IMR-90 (cell line): Measurements from ENCODE around the gene ACBD3. TPM values are rescaled to one million over a fixed set of nuclear protein-coding genes. Genes with fewer than 3 reads are reported as not detected.

Experiments
- ATAC-seq: fragments of 200-7000 bp; cut with Tn5 transposase; 2 replicates; pipeline ENCODE4 v1.9.1; 2020; ENCODE audit warnings: low read depth, mild to moderate bottlenecking, moderate library complexity
- BruUV-seq: library from RNA; stranded (reverse); fragments of 400-500 nt; replicated peaks from 2 replicates; lab custom pipeline; 2021; lab: Mats Ljungman, UMichigan
- CTCF ChIA-PET: fragments of 300-600 bp; formaldehyde crosslinking; extraction: SDS; loops from one replicate; lab custom pipeline; 2021; ENCODE audit warnings: antibody characterized with exemption; lab: Yijun Ruan, JAX
- POLR2A ChIA-PET: fragments of 300-600 bp; sonication (Branson Sonifier 250); formaldehyde crosslinking; loops from one replicate; lab custom pipeline; 2022; ENCODE audit warnings: antibody characterized with exemption; ENCODE audit not compliant: unreplicated experiment; lab: Charles Lee
- DNase-seq: peaks from one replicate; pipeline ENCODE4 v3.0.0; 2013
- H2AFZ ChIP-seq: replicated peaks from 2 replicates; pipeline ENCODE3; 2013; ENCODE audit warnings: low read length, mild to moderate bottlenecking; ENCODE audit not compliant: poor library complexity
- H2AK5ac ChIP-seq: 2 replicates; pipeline ENCODE4 v1.6.1; 2013; ENCODE audit warnings: low read depth, low read length, inconsistent platforms
- H2AK9ac ChIP-seq: replicated peaks from 2 replicates; pipeline ENCODE3; 2013; ENCODE audit warnings: mild to moderate bottlenecking, low read depth, low read length, moderate library complexity; ENCODE audit not compliant: poor library complexity
- H2BK120ac ChIP-seq: 2 replicates; pipeline ENCODE4 v1.6.1; 2013; ENCODE audit warnings: low read depth, low read length, inconsistent platforms
- H2BK15ac ChIP-seq: 3 replicates; pipeline ENCODE4 v1.6.1; 2013; ENCODE audit warnings: low read depth, low read length, inconsistent platforms
- H2BK20ac ChIP-seq: 2 replicates; pipeline ENCODE4 v1.6.1; 2013; ENCODE audit warnings: low read depth, mild to moderate bottlenecking, inconsistent platforms, low read length, moderate library complexity
- H2BK5ac ChIP-seq: 2 replicates; pipeline ENCODE4 v1.6.1; 2013; ENCODE audit warnings: mild to moderate bottlenecking, low read depth, low read length, inconsistent platforms; ENCODE audit not compliant: poor library complexity, severe bottlenecking
- H3K14ac ChIP-seq: replicated peaks from 2 replicates; pipeline ENCODE4 v1.6.1; 2013; ENCODE audit warnings: low read depth, low read length, inconsistent platforms
- H3K18ac ChIP-seq: 2 replicates; pipeline ENCODE4 v1.6.1; 2013; ENCODE audit warnings: low read depth, low read length, control low read depth
- H3K23ac ChIP-seq: 2 replicates; pipeline ENCODE4 v1.6.1; 2013; ENCODE audit warnings: low read depth, low read length, inconsistent platforms
- H3K27ac ChIP-seq: 2 replicates; pipeline ENCODE4 v1.5.1; 2013; ENCODE audit warnings: mild to moderate bottlenecking, control low read depth, low read length; ENCODE audit not compliant: insufficient read depth
- H3K27me3 ChIP-seq: 2 replicates; pipeline ENCODE4 v1.6.1; 2013; ENCODE audit warnings: low read length; ENCODE audit not compliant: control insufficient read depth, insufficient read depth
- H3K36me3 ChIP-seq: 2 replicates; pipeline ENCODE4 v1.6.1; 2013; ENCODE audit warnings: low read length, mixed read lengths; ENCODE audit not compliant: control insufficient read depth, insufficient read depth
- H3K4ac ChIP-seq: 2 replicates; pipeline ENCODE4 v1.6.1; 2013; ENCODE audit warnings: low read depth, low read length, inconsistent platforms
- H3K4me1 ChIP-seq: 2 replicates; pipeline ENCODE4 v1.6.1; 2013; ENCODE audit warnings: low read length, mixed read lengths; ENCODE audit not compliant: control insufficient read depth, insufficient read depth
- H3K4me2 ChIP-seq: 2 replicates; pipeline ENCODE4 v1.6.1; 2013; ENCODE audit warnings: low read depth, mild to moderate bottlenecking, control low read depth, low read length, moderate library complexity
- H3K4me3 ChIP-seq: 2 replicates; pipeline ENCODE4 v1.5.1; 2013; ENCODE audit warnings: low read depth, mild to moderate bottlenecking, control low read depth, low read length, moderate library complexity; ENCODE audit not compliant: insufficient read depth
- H3K56ac ChIP-seq: 2 replicates; pipeline ENCODE4 v1.6.1; 2013; ENCODE audit warnings: low read length, inconsistent platforms; ENCODE audit not compliant: insufficient read depth; ENCODE audit errors: extremely low read depth
- H3K79me1 ChIP-seq, 2 experiments: 2 replicates each; pipeline ENCODE4 v1.6.1; 2013; ENCODE audit warnings: low read length in 2 of 2, inconsistent platforms in 1 of 2, low read depth in 1 of 2
- H3K9ac ChIP-seq: 2 replicates; pipeline ENCODE4 v1.6.1; 2013; ENCODE audit warnings: low read depth, low read length, control low read depth
- H3K9me1 ChIP-seq: 2 replicates; pipeline ENCODE4 v1.6.1; 2013; ENCODE audit warnings: low read length, inconsistent platforms; ENCODE audit not compliant: insufficient read depth
- H3K9me3 ChIP-seq: 2 replicates; pipeline ENCODE4 v1.6.1; 2013; ENCODE audit warnings: low read length; ENCODE audit not compliant: control insufficient read depth, insufficient read depth
- H4K20me1 ChIP-seq: 2 replicates; pipeline ENCODE4 v1.6.1; 2013; ENCODE audit warnings: low read length, inconsistent platforms; ENCODE audit not compliant: insufficient read depth
- H4K5ac ChIP-seq: 2 replicates; pipeline ENCODE4 v1.6.1; 2013; ENCODE audit warnings: mild to moderate bottlenecking, low read depth, low read length, control low read depth
- H4K8ac ChIP-seq, 2 experiments: 2 replicates each; pipeline ENCODE4 v1.6.1; 2013; ENCODE audit warnings: low read depth in 2 of 2, low read length in 2 of 2, control low read depth in 1 of 2, inconsistent platforms in 1 of 2
- H4K91ac ChIP-seq: 2 replicates; pipeline ENCODE4 v1.6.1; 2013; ENCODE audit warnings: low read depth, low read length, inconsistent platforms; ENCODE audit not compliant: insufficient read depth
- RCOR1 ChIP-seq: IDR thresholded peaks from 2 replicates; pipeline ENCODE4 v1.6.1; 2012; ENCODE audit warnings: mild to moderate bottlenecking, low read length, improper control_type of control experiment; ENCODE audit not compliant: insufficient replicate concordance
- WGBS, 2 experiments: methylation state at CpG; one replicate each; pipeline versions ENCODE4 v1.1.5 to v1.1.7; 2013; ENCODE audit warnings: missing lambda C conversion rate in 2 of 2; ENCODE audit not compliant: insufficient read length in 1 of 2; ENCODE audit errors: extremely low coverage in 2 of 2; 5-methylcytosine and 5-hydroxymethylcytosine counted together
- dilution Hi-C: fragments of 300-500 bp; cut with HindIII; formaldehyde crosslinking; loops from one replicate; pipeline ENCODE4 v1.14.3; 2018; ENCODE audit warnings: low sequenced_read_pairs; ENCODE audit not compliant: unreplicated experiment
- in situ Hi-C: fragments of 300-500 bp; cut with MboI; formaldehyde crosslinking; loops from 3 replicates; pipeline ENCODE4 v1.14.3; 2019; ENCODE audit warnings: low sequenced_read_pairs, inconsistent platforms, mixed read lengths
- intact Hi-C: fragments of 100-400 bp; cut with micrococcal nuclease; formaldehyde crosslinking; loops from 2 replicates; pipeline ENCODE4 v1.10.0; 2022
- polyA plus RNA-seq, 3 experiments: library from polyadenylated mRNA; depleted of rRNA; stranded (reverse); fragments of >200 nt; gene quantifications; 2 replicates each; pipeline ENCODE4 v1.2.3, GENCODE V29; 2012; ENCODE audit warnings: low replicate concordance in 1 of 3
- total RNA-seq: library from RNA; depleted of rRNA; stranded (reverse); fragments of >200 nt; gene quantifications from 2 replicates; pipeline ENCODE4 v1.2.3, GENCODE V29; 2012

ACBD3 gene
- total and polyA plus RNA-seq, 2 of the 4 experiments (the other 2 are of a cell fraction): 30.3 to 59.7 TPM

DNA sequence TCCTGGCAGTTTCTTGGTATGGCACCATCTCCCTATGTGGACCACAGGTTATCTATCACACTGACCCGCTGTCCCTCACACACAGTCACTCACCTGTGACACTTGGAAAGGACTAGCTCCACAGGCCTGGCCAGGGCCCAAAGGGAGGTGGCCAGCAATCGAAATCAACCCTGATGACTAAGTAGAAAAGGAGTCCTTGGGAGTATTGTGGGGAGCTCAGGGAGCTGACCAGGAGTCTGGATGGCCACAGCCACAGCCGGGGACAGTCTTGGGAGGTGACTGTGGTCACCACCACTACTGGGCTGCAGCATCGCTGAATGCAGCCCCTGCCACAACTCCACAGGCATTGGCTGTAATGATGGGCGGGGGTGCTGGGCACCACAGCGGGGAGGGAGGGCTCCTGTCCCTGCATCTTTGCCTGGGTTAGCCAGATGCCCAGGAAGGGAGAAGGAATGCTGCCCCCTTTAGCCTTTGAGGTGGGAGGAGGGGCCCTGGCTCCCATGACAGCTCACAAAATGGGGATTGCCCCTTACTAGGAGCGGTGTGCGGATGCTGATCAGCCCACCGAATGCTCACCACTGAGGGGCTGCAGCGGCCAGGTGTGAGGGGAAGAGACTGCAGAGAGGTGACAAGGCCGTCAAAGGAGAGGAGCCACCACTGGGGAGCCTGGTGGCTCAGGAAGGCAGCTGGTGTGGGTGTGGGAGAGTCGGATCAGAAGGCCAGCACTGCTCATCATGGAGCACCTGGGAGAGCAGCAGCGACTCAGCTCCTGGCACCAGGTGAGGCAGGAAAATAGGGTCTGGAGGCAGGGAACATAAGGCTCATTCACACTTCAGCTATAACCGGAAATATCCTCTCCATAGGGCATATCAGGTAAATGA, 62.7 kb downstream of the ACBD3 start:
- peak overlapping the region; percentile 8; the same call in 1 of the 2 replicates for H2AK5ac ChIP-seq
- H3K79me1 ChIP-seq: no peaks in the 10 kb centered on the region
- H3K36me3 ChIP-seq: no peaks in the 10 kb centered on the region
- no TSS peak for BruUV-seq
- H2BK5ac ChIP-seq: no peak overlapping the region
- no peak overlapping the region for H4K5ac ChIP-seq
- H2BK120ac ChIP-seq: no peak overlapping the region
- H3K23ac ChIP-seq: no peak overlapping the region
- ChIA-PET POLR2A (no interaction called here), CTCF (interaction anchor here (0.7 to 2.2 kb wide), 2 partner anchors 59 to 73 kb away, joined by 3 to 11 read pairs; no protein-coding TSS in a partner anchor)
- H3K14ac ChIP-seq: no peak overlapping the region
- DNase-seq: peak; percentile 17
- no peak overlapping the region; the same call in 2 of the 3 replicates for H2BK15ac ChIP-seq
- no peak overlapping the region for H4K91ac ChIP-seq
- no peaks in the 10 kb centered on the region for H3K27me3 ChIP-seq
- no peak overlapping the region for H2BK20ac ChIP-seq
- H2AFZ ChIP-seq: peak overlapping the region; percentile 5
- intact Hi-C loops (loop anchor here (2.0 to 10.0 kb wide), 2 partner anchors 209 to 251 kb away; no protein-coding TSS in a partner anchor), in situ Hi-C loops (no loop called here), dilution Hi-C loops (no loop called here)
- H2AK9ac ChIP-seq: peak overlapping the region; percentile 34
- H4K8ac ChIP-seq: no peak overlapping the region
- H3K18ac ChIP-seq: no peak overlapping the region
- no peak overlapping the region for H3K4me2 ChIP-seq
- H4K20me1 ChIP-seq: no peaks in the 10 kb centered on the region
- no peak overlapping the region for H3K56ac ChIP-seq
- no peak for TF ChIP-seq RCOR1
- 0 out of 2 replicates have a peak, but pooled peaks cover 3% of the 10 kb centered on the region for H3K9me1 ChIP-seq
- 65% methylated on average over 2 of the region's 14 CpGs; no CpG with 5 or more reads in 1 of the 2 experiments for WGBS, 2 experiments
- H3K9ac ChIP-seq: no peak overlapping the region
- ATAC-seq: no peak
- no peak overlapping the region for H3K4ac ChIP-seq
- no peak overlapping the region for H3K27ac ChIP-seq
- H3K9me3 ChIP-seq: no peaks in the 10 kb centered on the region
- H3K4me3 ChIP-seq: no peak overlapping the region
- H3K4me1 ChIP-seq: peaks cover 11% of the 10 kb centered on the region
